ENCODE data around the gene USP15. TPM values are rescaled to one million over a fixed set of nuclear protein-coding genes. Genes with fewer than 3 reads are reported as not detected.

Gene USP15
- total and polyA plus RNA-seq, 2 of the 8 experiments (the other 6 are each of a cell fraction or from before 2014, with no cell fraction given): 12.7 to 38.6 TPM

DNA sequence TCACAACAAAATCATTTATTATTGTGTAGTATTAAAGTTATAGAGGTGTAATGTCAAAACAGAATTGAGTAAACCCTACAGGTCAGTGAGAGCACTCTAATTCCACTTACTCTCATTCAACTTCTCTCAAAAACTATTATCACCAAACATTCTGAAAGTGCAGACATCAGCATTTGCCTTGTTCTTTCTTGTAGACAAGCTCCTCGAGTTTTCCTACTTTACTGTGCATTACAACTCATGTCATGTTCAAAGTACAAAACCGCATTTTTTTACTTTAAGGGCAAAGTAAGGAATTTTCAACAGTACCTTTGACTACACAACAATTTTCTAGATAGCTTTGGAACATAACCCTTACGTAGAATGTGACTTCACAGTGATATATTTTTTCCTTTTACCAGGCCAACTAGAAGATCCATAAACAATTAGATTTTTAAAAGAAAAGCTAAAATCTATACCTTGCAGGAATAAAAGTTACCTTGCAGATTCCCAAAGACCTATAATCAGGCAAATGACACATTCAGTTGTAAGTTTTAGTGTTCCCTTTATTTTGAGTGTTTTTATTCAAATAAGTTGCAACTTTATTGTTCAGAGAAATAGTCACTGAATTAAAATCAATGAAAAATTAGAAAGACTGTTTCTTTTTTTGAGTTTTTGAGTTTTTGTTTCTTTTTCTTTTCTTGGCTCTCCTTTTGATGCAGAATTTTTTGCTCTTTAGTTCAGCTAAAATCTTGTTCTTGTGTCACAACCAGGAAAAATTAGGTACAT lies 12.7 kb upstream of the USP15 start:
- no peak overlapping the region for H3K18ac ChIP-seq (ENCODE audit: extremely low read depth, low read length)
- H2BK12ac ChIP-seq (ENCODE audit: low read depth, low read length): no peak overlapping the region
- H3K56ac ChIP-seq (replicated peaks; ENCODE audit: insufficient read length, low read depth, low read length): no peak overlapping the region
- no peak overlapping the region for H3K27ac ChIP-seq (ENCODE audit: low read depth, low read length)
- H2AFZ ChIP-seq (ENCODE audit: low read length): no peak overlapping the region
- H2BK15ac ChIP-seq (ENCODE audit: low read length): no peak overlapping the region
- no peak overlapping the region for H3K14ac ChIP-seq (ENCODE audit: insufficient read length)
- H2AK5ac ChIP-seq (ENCODE audit: low read depth, low read length): no peak overlapping the region
- H3K4me2 ChIP-seq (ENCODE audit: insufficient read depth in 1 of 2, low read depth in 2 of 2, low read length in 2 of 2): no peak overlapping the region
- no peak overlapping the region for H3K4ac ChIP-seq (replicated peaks; ENCODE audit: insufficient read length, low read depth, low read length)
- no peaks in the 10 kb centered on the region for H3K36me3 ChIP-seq (ENCODE audit: control insufficient read depth in 2 of 4, insufficient read depth in 4 of 4, low read length in 3 of 4)
- 89% methylated on average over 3 of the region's 3 CpGs; no CpG with 5 or more reads in 1 of the 2 experiments for WGBS, 2 experiments (ENCODE audit: extremely low coverage in 1 of 2, insufficient coverage in 1 of 2, insufficient read length in 1 of 2, insufficient replicate concordance in 2 of 2, low coverage in 1 of 2, low lambda C conversion rate in 2 of 2, missing lambda C conversion rate in 1 of 2)
- ChIA-PET CTCF (ENCODE audit: partially characterized antibody) (interaction anchor here (0.6 to 1.7 kb wide), 4 partner anchors 12 to 93 kb away, joined by 3 to 6 read pairs (median 4); partner anchors contain the start of gene USP15), POLR2A (ENCODE audit: partially characterized antibody) (interaction anchor here (0.5 to 2.5 kb wide), 2 partner anchors 12 to 1768 kb away, joined by 3 to 6 read pairs; partner anchors contain the start of gene USP15)
- no peaks in the 10 kb centered on the region for H3K27me3 ChIP-seq (replicated peaks in 1 of 4; ENCODE audit: control insufficient read depth in 3 of 4, extremely low read depth in 1 of 4, insufficient read depth in 3 of 4, low read length in 3 of 4)
- H3K79me2 ChIP-seq (ENCODE audit: control insufficient read depth in 1 of 2, insufficient read depth in 2 of 2, low read length in 2 of 2): no peaks in the 10 kb centered on the region
- no peaks in the 10 kb centered on the region for H3K79me1 ChIP-seq (ENCODE audit: low read depth, low read length)
- no peaks in the 10 kb centered on the region for H3K9me3 ChIP-seq (ENCODE audit: insufficient read depth in 2 of 2, low read depth in 1 of 2, low read length in 1 of 2)
- no peak overlapping the region for H3K9ac ChIP-seq (replicated peaks in 1 of 4; ENCODE audit: extremely low read depth in 1 of 4, low read depth in 3 of 4, low read length in 3 of 4)
- no peak overlapping the region for H3K23ac ChIP-seq (ENCODE audit: insufficient read length)
- H4K91ac ChIP-seq (replicated peaks; ENCODE audit: insufficient read length, low read length): no peak overlapping the region
- H4K5ac ChIP-seq (ENCODE audit: insufficient read length, low read depth, low read length): no peak overlapping the region
- no peak overlapping the region for H2BK20ac ChIP-seq (ENCODE audit: low read length)
- H3K4me1 ChIP-seq (replicated peaks in 1 of 4; ENCODE audit: control insufficient read depth in 3 of 4, insufficient read depth in 4 of 4, low read length in 3 of 4): peaks cover 0 to 4% (median 1%) of the 10 kb centered on the region in 4 experiments; a peak in 1 of 7 replicates
- no peaks in the 10 kb centered on the region for H4K20me1 ChIP-seq (replicated peaks in 1 of 2; ENCODE audit: control insufficient read depth in 1 of 2, insufficient read depth in 2 of 2, low read length in 2 of 2)
- H2BK120ac ChIP-seq (replicated peaks; ENCODE audit: low read depth, low read length): no peak overlapping the region
- FAIRE-seq (no peak), DNase-seq (ENCODE audit: low read depth in 1 of 2, low spot score in 2 of 2) (no peak)
- no peak overlapping the region for H4K8ac ChIP-seq (ENCODE audit: extremely low read depth, insufficient read depth, low read length)
- H2BK5ac ChIP-seq (ENCODE audit: low read depth, low read length): no peak overlapping the region
- no peaks in the 10 kb centered on the region for H3K23me2 ChIP-seq (ENCODE audit: low read depth, low read length)
- no peak overlapping the region for H3K4me3 ChIP-seq (ENCODE audit: extremely low read depth in 1 of 4, insufficient read depth in 2 of 4, low read depth in 3 of 4, low read length in 4 of 4)
- no peak for TF ChIP-seq SAP30 (IDR thresholded peaks at IDR 0.05; ENCODE audit: insufficient read depth, insufficient replicate concordance, low read length)
- no peak for TF ChIP-seq PHF8 (conservative IDR thresholded peaks at IDR 0.05; ENCODE audit: low read depth, low read length)
- TF ChIP-seq, protein P1, sequence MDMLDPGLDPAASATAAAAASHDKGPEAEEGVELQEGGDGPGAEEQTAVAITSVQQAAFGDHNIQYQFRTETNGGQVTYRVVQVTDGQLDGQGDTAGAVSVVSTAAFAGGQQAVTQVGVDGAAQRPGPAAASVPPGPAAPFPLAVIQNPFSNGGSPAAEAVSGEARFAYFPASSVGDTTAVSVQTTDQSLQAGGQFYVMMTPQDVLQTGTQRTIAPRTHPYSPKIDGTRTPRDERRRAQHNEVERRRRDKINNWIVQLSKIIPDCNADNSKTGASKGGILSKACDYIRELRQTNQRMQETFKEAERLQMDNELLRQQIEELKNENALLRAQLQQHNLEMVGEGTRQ (IDR thresholded peaks at IDR 0.05; ENCODE audit: low read length): no peak
- no peak for TF ChIP-seq CHD2 (IDR thresholded peaks at IDR 0.05; ENCODE audit: low read length)
- TF ChIP-seq CEBPB (IDR thresholded peaks at IDR 0.05; ENCODE audit: low read depth, low read length): no peak

Data from H1 (cell line).